ENCODE data around the gene CCDC142. TPM values are rescaled to one million over a fixed set of nuclear protein-coding genes. Genes with fewer than 3 reads are reported as not detected.
A peak's percentile ranks its signal among the peaks of the same experiment; 100 is the strongest.

The CCDC142 gene
- total and polyA plus RNA-seq, 10 of the 15 experiments (the other 5 are each of a cell fraction or from before 2014, with no cell fraction given) = 0.93 to 16.9 (median 9.0) TPM

DNA sequence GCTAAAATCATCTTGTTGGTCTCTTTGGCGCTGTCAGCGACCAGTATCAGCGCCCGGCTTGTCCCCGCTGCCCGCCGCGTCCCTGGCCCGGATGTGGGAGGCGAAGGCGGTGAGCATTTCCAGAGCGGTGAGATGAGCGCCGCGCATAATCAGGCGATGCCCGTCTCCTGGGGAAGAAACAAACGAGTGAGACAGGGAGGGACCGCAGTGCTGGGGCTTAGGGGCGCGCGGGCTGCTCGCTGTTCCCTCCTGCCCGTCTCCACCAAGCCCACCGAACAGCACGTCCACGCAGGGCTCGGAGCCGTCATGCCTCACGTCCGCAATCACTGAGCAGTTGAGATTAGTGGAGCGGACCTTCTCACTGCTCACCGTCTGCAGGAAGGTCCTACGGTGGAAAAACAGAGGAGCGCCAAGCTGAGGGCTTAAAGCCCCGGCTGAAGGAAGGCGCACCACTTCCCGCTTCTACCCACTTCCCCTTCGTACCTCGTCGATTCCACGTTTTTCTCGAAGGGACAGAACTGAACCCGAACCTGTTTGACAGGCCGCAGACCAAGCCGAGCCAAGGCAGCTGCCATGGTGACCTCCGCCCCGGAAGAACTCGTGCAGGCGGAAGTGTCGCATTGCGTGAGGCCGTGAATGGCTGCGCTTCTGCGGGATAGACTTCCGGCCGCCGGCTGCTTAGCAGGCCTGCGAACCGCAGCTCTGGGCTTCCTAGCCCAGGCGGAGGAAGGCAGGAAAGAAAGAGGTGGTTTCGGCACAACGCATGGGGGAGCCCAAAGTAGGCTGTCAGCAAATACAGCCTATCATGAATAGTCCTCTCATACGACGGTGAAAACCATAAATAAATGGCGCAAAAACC lies 10.5 kb downstream of the CCDC142 start, which contains the start of gene MRPL53 (continued):
- TF ChIP-seq CEBPZ (IDR thresholded peaks at IDR 0.05; ENCODE audit: low read depth, low read length) (no peak; the same call in 1 of the 2 replicates), YY1 (IDR thresholded peaks at IDR 0.05; ENCODE audit: low read depth, low read length) (peak; percentile 97), SMAD5 (IDR thresholded peaks at IDR 0.05; ENCODE audit: low read depth) (peak; percentile 96), SP1 (IDR thresholded peaks at IDR 0.05; ENCODE audit: low read depth, low read length) (peak; percentile 35), BCLAF1 (IDR thresholded peaks at IDR 0.05) (no peak), ZBED1 (IDR thresholded peaks at IDR 0.05; ENCODE audit: borderline replicate concordance) (peak; percentile 81; the same call in 1 of the 2 replicates), WRNIP1 (IDR thresholded peaks at IDR 0.05; ENCODE audit: borderline replicate concordance, low read depth, low read length) (0 out of 2 replicates have a peak, but pooled peaks have one; percentile 54), ZNF24 (IDR thresholded peaks at IDR 0.05) (no peak), IRF5 (IDR thresholded peaks at IDR 0.05; ENCODE audit: borderline replicate concordance) (no peak), BCL3 (IDR thresholded peaks at IDR 0.05; ENCODE audit: borderline replicate concordance, insufficient read depth, low read depth, low read length, poor library complexity, severe bottlenecking) (peak; percentile 98), SUPT20H (IDR thresholded peaks at IDR 0.05; ENCODE audit: borderline replicate concordance, control insufficient read depth, low read depth, low read length) (no peak), TCF3 (IDR thresholded peaks at IDR 0.05; ENCODE audit: borderline replicate concordance, insufficient read depth, low read depth, low read length) (peak; percentile 82; the same call in 1 of the 2 replicates), NFYA (IDR thresholded peaks at IDR 0.05; ENCODE audit: borderline replicate concordance, low read depth, low read length) (no peak), FOS (IDR thresholded peaks at IDR 0.05; ENCODE audit: borderline replicate concordance, extremely low read depth, insufficient read length) (no peak)
- TF ChIP-seq, protein P1, sequence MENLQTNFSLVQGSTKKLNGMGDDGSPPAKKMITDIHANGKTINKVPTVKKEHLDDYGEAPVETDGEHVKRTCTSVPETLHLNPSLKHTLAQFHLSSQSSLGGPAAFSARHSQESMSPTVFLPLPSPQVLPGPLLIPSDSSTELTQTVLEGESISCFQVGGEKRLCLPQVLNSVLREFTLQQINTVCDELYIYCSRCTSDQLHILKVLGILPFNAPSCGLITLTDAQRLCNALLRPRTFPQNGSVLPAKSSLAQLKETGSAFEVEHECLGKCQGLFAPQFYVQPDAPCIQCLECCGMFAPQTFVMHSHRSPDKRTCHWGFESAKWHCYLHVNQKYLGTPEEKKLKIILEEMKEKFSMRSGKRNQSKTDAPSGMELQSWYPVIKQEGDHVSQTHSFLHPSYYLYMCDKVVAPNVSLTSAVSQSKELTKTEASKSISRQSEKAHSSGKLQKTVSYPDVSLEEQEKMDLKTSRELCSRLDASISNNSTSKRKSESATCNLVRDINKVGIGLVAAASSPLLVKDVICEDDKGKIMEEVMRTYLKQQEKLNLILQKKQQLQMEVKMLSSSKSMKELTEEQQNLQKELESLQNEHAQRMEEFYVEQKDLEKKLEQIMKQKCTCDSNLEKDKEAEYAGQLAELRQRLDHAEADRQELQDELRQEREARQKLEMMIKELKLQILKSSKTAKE (IDR thresholded peaks at IDR 0.05; ENCODE audit: low read depth, poor library complexity, severe bottlenecking) = peak; percentile 13

All from GM12878 (cell line).